ENCODE measurements around the gene HOXA7. TPM values are rescaled to one million over a fixed set of nuclear protein-coding genes. Genes with fewer than 3 reads are reported as not detected.

The HOXA7 gene
- total RNA-seq, 1 experiment from 2014 or later, result 2.6 TPM

GRCh38 chr7:27172823-27173510 lies 16.5 kb upstream of the HOXA7 start:
- intact Hi-C loops (cut with micrococcal nuclease), result no loop called here
- DNase-seq (peak; percentile 87), ATAC-seq (peak; percentile 24)
- H2AFZ ChIP-seq (ENCODE audit: low read length), result no peak overlapping the region
- ChIA-PET CTCF (interaction anchor here (0.5 to 0.7 kb wide), 3 partner anchors 9 to 600 kb away, joined by 3 read pairs; partner anchors contain the start of gene HIBADH), POLR2A (ENCODE audit: unreplicated experiment) (interaction anchor here (0.5 to 1.3 kb wide), 7 partner anchors 10 to 32 kb away, joined by 3 to 7 read pairs (median 5); partner anchors contain the start of genes HOXA11 and HOXA13)
- no peaks in the 10 kb centered on the region for H3K9me2 ChIP-seq (replicated peaks; ENCODE audit: low read length)
- no peaks in the 10 kb centered on the region for H3K27me3 ChIP-seq (ENCODE audit: low read length)
- BruUV-seq (replicated peaks), result no TSS peak
- peak overlapping the region; percentile 97 for H3K27ac ChIP-seq (ENCODE audit: low read length)
- H3K9ac ChIP-seq (ENCODE audit: low read length), result peak overlapping the region; percentile 90
- peaks cover 100% of the 10 kb centered on the region for H3K79me2 ChIP-seq (ENCODE audit: low read length)
- H3K36me3 ChIP-seq (ENCODE audit: low read depth, low read length), result 0 out of 2 replicates have a peak, but pooled peaks cover 4% of the 10 kb centered on the region
- H3K4me1 ChIP-seq (ENCODE audit: insufficient read depth, low read length), result peaks cover 21% of the 10 kb centered on the region
- peak overlapping the region; percentile 93 for H3K4me2 ChIP-seq (ENCODE audit: low read length)
- no peaks in the 10 kb centered on the region for H4K20me1 ChIP-seq (ENCODE audit: low read length)
- H3F3A ChIP-seq (ENCODE audit: low read length, unreplicated experiment), result no peaks in the 10 kb centered on the region
- peak overlapping the region; percentile 84 for H3K4me3 ChIP-seq (ENCODE audit: low read length)
- no peak for TF ChIP-seq EZH2phosphoT487 (IDR thresholded peaks at IDR 0.05; ENCODE audit: borderline replicate concordance, low read length)
- TF ChIP-seq, protein P1, sequence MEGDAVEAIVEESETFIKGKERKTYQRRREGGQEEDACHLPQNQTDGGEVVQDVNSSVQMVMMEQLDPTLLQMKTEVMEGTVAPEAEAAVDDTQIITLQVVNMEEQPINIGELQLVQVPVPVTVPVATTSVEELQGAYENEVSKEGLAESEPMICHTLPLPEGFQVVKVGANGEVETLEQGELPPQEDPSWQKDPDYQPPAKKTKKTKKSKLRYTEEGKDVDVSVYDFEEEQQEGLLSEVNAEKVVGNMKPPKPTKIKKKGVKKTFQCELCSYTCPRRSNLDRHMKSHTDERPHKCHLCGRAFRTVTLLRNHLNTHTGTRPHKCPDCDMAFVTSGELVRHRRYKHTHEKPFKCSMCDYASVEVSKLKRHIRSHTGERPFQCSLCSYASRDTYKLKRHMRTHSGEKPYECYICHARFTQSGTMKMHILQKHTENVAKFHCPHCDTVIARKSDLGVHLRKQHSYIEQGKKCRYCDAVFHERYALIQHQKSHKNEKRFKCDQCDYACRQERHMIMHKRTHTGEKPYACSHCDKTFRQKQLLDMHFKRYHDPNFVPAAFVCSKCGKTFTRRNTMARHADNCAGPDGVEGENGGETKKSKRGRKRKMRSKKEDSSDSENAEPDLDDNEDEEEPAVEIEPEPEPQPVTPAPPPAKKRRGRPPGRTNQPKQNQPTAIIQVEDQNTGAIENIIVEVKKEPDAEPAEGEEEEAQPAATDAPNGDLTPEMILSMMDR (conservative IDR thresholded peaks at IDR 0.05; ENCODE audit: low read depth, low read length), result no peak
- no peak for TF ChIP-seq EZH2 (IDR thresholded peaks at IDR 0.05; ENCODE audit: low read length, unreplicated experiment)
- H3K9me3 ChIP-seq (ENCODE audit: low read length), result no peaks in the 10 kb centered on the region

GRCh38 chr7:27172315-27172774 lies 15.9 kb upstream of the HOXA7 start:
- intact Hi-C loops (cut with micrococcal nuclease), result no loop called here
- H3K27ac ChIP-seq (ENCODE audit: low read length), result peak overlapping the region; percentile 97
- H3F3A ChIP-seq (ENCODE audit: low read length, unreplicated experiment), result no peaks in the 10 kb centered on the region
- H3K36me3 ChIP-seq (ENCODE audit: low read depth, low read length), result 0 out of 2 replicates have a peak, but pooled peaks cover 4% of the 10 kb centered on the region
- ATAC-seq (no peak), DNase-seq (no peak)
- H3K27me3 ChIP-seq (ENCODE audit: low read length), result no peaks in the 10 kb centered on the region
- peak overlapping the region; percentile 93 for H3K4me2 ChIP-seq (ENCODE audit: low read length)
- TF ChIP-seq, protein P1 (conservative IDR thresholded peaks at IDR 0.05; ENCODE audit: low read depth, low read length), result no peak
- no peak for TF ChIP-seq EZH2 (IDR thresholded peaks at IDR 0.05; ENCODE audit: low read length, unreplicated experiment)
- TF ChIP-seq EZH2phosphoT487 (IDR thresholded peaks at IDR 0.05; ENCODE audit: borderline replicate concordance, low read length), result no peak
- H3K4me1 ChIP-seq (ENCODE audit: insufficient read depth, low read length), result peaks cover 27% of the 10 kb centered on the region
- ChIA-PET CTCF (interaction anchor here (0.7 kb wide), 1 partner anchor 10 kb away, joined by 3 read pairs; no protein-coding TSS in a partner anchor), POLR2A (ENCODE audit: unreplicated experiment) (interaction anchor here (0.5 to 1.3 kb wide), 6 partner anchors 10 to 28 kb away, joined by 3 to 7 read pairs (median 5); partner anchors contain the start of genes HOXA11 and HOXA13)
- peak overlapping the region; percentile 84 for H3K4me3 ChIP-seq (ENCODE audit: low read length)
- no peaks in the 10 kb centered on the region for H3K9me3 ChIP-seq (ENCODE audit: low read length)
- BruUV-seq (replicated peaks), result no TSS peak
- H4K20me1 ChIP-seq (ENCODE audit: low read length), result no peaks in the 10 kb centered on the region
- no peaks in the 10 kb centered on the region for H3K9me2 ChIP-seq (replicated peaks; ENCODE audit: low read length)
- peak overlapping the region; percentile 90 for H3K9ac ChIP-seq (ENCODE audit: low read length)
- H2AFZ ChIP-seq (ENCODE audit: low read length), result no peak overlapping the region
- peaks cover 100% of the 10 kb centered on the region for H3K79me2 ChIP-seq (ENCODE audit: low read length)

All from PC-3 (cell line).